ENCODE data around the gene SUPT3H. TPM values are rescaled to one million over a fixed set of nuclear protein-coding genes. Genes with fewer than 3 reads are reported as not detected.

SUPT3H gene
- total RNA-seq, 4 donors from 2014 or later, result 1.6 to 5.6 (median 3.8) TPM

DNA sequence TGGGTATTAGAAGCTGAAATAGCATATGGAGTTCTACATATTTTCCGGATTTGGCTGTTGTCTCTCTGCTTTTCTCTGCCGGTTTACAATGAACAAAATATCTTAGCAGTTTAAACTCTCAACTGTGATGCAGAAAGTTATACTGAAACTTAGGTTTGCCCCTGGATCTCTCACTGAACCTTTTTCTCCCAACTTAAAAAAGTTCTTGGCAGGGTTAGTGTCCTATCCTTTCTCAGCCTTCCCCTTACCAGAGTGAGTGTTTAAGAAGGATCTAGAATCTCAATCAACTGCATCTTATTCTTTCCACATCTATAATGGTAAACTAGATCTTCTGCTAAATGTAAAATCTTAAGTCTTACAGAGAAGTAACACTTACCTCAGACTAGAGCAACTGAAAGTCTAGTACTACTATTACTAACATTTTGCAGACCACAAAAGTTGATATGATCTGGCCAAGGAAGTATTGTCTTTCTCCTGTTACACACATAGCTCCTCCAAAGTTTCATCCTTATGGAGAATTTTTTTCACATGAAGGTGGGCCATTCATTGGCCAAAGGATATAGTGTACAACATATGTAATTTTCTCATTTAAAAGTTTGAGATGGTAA, 441.9 kb downstream of the SUPT3H start:
- TF ChIP-seq CTCF (IDR thresholded peaks at IDR 0.05) (no peak), POLR2A (IDR thresholded peaks at IDR 0.05) (no peak)
- no peak overlapping the region for H3K4me3 ChIP-seq (ENCODE audit: low read depth, poor library complexity, severe bottlenecking)
- DNase-seq (ENCODE audit: low spot score in 2 of 2), result no peak
- intact Hi-C loops (cut with DNase I; ENCODE audit: low total_unique reads), result no loop called here
- WGBS, 2 donors, result 56 to 64% methylated on average over 2 of the region's 2 CpGs

GRCh38 chr6:44933108-44933507, 444.6 kb downstream of the SUPT3H start:
- intact Hi-C loops (cut with DNase I; ENCODE audit: low total_unique reads), result no loop called here
- H3K4me3 ChIP-seq (ENCODE audit: low read depth, poor library complexity, severe bottlenecking), result no peak overlapping the region
- TF ChIP-seq POLR2A (IDR thresholded peaks at IDR 0.05) (no peak), CTCF (IDR thresholded peaks at IDR 0.05) (no peak)
- DNase-seq (ENCODE audit: low spot score in 2 of 2), result no peak
- WGBS, 2 donors, result 66% methylated on average over 4 of the region's 4 CpGs

- no peak for DNase-seq (ENCODE audit: low spot score in 2 of 2)
- intact Hi-C loops (cut with DNase I; ENCODE audit: low total_unique reads), result no loop called here
- TF ChIP-seq CTCF (IDR thresholded peaks at IDR 0.05) (no peak), POLR2A (IDR thresholded peaks at IDR 0.05) (no peak)
- H3K4me3 ChIP-seq (ENCODE audit: low read depth, poor library complexity, severe bottlenecking), result no peak overlapping the region
- WGBS, 2 donors, result 68 to 75% methylated on average over 7 of the region's 7 CpGs
These were observed 445.1 kb downstream of the SUPT3H start for GRCh38 chr6:44932651-44933091.

DNA sequence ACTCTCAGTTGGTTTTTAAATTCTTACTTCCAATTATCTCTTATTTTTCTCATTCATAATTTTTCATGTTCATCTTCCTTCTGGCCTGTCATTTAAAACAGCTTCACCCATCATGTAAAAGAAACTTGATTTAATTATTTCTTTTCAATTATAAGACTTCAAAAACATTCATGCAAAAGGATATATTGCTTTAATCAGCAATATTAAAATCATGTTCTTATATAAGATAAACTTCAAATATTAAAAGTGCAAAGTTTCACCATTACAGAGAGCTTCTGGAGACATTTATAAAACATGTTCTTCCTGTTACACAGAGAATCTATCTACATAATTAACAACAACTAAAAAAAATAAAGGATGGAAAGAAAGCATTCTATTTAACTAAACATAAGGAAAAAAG, 446.3 kb downstream of the SUPT3H start:
- no peak for TF ChIP-seq POLR2A (IDR thresholded peaks at IDR 0.05)
- no peak for TF ChIP-seq CTCF (IDR thresholded peaks at IDR 0.05)
- intact Hi-C loops (cut with DNase I; ENCODE audit: low total_unique reads), result no loop called here
- H3K4me3 ChIP-seq (ENCODE audit: low read depth, poor library complexity, severe bottlenecking), result no peak overlapping the region
- no peak for DNase-seq (ENCODE audit: low spot score in 2 of 2)

- intact Hi-C loops (cut with DNase I; ENCODE audit: low total_unique reads), result no loop called here
- no peak for TF ChIP-seq POLR2A (IDR thresholded peaks at IDR 0.05)
- no peak for TF ChIP-seq CTCF (IDR thresholded peaks at IDR 0.05)
- H3K4me3 ChIP-seq (ENCODE audit: low read depth, poor library complexity, severe bottlenecking), result no peak overlapping the region
- 85 to 86% methylated on average over 2 of the region's 2 CpGs for WGBS, 2 donors
- DNase-seq (ENCODE audit: low spot score in 2 of 2), result no peak
These were observed 451.2 kb downstream of the SUPT3H start for GRCh38 chr6:44926556-44926955.

DNA sequence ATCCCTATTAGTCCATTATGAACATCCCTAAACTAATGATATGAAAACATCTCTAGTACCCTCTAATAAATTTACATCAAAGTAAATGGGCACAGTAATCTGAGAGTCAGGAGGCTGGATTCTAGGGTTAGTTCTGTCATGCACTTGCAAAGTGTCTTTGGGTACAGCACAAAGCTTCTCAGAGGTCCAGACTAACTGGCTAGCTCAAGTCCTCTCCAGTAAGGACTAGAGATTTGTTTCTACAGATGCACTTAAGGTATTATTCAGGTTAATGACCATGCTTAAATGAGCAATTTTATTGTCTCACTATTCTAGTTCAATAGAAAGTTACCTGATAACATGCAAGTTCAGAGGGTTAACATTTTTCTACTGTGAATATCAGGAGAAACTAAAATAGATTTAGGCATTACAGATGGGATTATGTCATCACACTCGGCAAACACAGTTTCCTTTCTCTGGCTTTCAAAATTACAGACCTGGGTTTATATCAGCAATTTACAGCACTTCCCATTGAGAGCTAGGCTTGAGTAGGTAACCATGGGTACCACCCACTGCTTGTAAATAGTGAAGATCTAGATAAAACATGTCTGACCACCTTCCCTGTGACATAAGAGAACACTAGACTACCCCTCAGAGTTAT, 452.5 kb downstream of the SUPT3H start:
- TF ChIP-seq CTCF (IDR thresholded peaks at IDR 0.05) (no peak), POLR2A (IDR thresholded peaks at IDR 0.05) (no peak)
- no peak for DNase-seq (ENCODE audit: low spot score in 2 of 2)
- 3 to 15% methylated on average over 1 of the region's 1 CpG for WGBS, 2 donors

More for the DNA sequence above, 452.5 kb downstream of the SUPT3H start:
- intact Hi-C loops (cut with DNase I; ENCODE audit: low total_unique reads), result no loop called here
- H3K4me3 ChIP-seq (ENCODE audit: low read depth, poor library complexity, severe bottlenecking), result no peak overlapping the region

Measured in lower leg skin (tissue), 4 donors.